Measurements from ENCODE around the gene SPATA24.

SPATA24 gene

DNA sequence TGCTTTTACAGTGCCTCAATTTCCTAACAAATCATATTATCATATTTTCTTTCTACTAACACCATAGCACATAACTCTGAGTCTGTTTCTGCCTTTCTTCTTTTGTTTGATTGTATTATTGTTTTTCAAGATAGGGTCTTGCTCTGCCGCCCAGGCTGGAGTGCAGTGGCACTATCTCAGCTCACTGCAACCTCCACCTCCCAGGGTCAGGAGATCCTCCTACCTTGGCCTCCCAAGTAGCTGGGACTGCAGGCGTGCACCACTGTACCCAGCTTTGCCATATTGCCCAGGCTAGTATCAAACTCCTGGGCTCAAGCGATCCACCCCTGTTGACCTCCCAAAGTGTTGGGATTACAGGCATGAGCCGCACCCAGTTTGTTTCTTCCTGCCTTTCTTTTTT lies 43.5 kb downstream of the SPATA24 start:
- TF ChIP-seq TAF1 (IDR thresholded peaks at IDR 0.05; ENCODE audit: borderline replicate concordance, insufficient read depth, low read length) (no peak), POLR2AphosphoS5 (IDR thresholded peaks at IDR 0.05; ENCODE audit: low read depth, low read length) (no peak), FOXP2 (optimal IDR thresholded peaks at IDR 0.05; ENCODE audit: borderline replicate concordance, extremely low read depth, extremely low read length, insufficient read depth) (no peak), SIN3A (IDR thresholded peaks at IDR 0.05; ENCODE audit: borderline replicate concordance, insufficient read depth, low read length) (no peak)
- TF ChIP-seq, protein P1, sequence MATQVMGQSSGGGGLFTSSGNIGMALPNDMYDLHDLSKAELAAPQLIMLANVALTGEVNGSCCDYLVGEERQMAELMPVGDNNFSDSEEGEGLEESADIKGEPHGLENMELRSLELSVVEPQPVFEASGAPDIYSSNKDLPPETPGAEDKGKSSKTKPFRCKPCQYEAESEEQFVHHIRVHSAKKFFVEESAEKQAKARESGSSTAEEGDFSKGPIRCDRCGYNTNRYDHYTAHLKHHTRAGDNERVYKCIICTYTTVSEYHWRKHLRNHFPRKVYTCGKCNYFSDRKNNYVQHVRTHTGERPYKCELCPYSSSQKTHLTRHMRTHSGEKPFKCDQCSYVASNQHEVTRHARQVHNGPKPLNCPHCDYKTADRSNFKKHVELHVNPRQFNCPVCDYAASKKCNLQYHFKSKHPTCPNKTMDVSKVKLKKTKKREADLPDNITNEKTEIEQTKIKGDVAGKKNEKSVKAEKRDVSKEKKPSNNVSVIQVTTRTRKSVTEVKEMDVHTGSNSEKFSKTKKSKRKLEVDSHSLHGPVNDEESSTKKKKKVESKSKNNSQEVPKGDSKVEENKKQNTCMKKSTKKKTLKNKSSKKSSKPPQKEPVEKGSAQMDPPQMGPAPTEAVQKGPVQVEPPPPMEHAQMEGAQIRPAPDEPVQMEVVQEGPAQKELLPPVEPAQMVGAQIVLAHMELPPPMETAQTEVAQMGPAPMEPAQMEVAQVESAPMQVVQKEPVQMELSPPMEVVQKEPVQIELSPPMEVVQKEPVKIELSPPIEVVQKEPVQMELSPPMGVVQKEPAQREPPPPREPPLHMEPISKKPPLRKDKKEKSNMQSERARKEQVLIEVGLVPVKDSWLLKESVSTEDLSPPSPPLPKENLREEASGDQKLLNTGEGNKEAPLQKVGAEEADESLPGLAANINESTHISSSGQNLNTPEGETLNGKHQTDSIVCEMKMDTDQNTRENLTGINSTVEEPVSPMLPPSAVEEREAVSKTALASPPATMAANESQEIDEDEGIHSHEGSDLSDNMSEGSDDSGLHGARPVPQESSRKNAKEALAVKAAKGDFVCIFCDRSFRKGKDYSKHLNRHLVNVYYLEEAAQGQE (IDR thresholded peaks at IDR 0.05; ENCODE audit: insufficient read depth in 1 of 2, low read depth in 2 of 2, low read length in 2 of 2): no peak

- TF ChIP-seq SIN3A (IDR thresholded peaks at IDR 0.05; ENCODE audit: borderline replicate concordance, insufficient read depth, low read length) (no peak), POLR2AphosphoS5 (IDR thresholded peaks at IDR 0.05; ENCODE audit: low read depth, low read length) (no peak), FOXP2 (optimal IDR thresholded peaks at IDR 0.05; ENCODE audit: borderline replicate concordance, extremely low read depth, extremely low read length, insufficient read depth) (no peak), TAF1 (IDR thresholded peaks at IDR 0.05; ENCODE audit: borderline replicate concordance, insufficient read depth, low read length) (no peak)
- TF ChIP-seq, protein P1 (IDR thresholded peaks at IDR 0.05; ENCODE audit: insufficient read depth in 1 of 2, low read depth in 2 of 2, low read length in 2 of 2): no peak
These were observed 45.8 kb downstream of the SPATA24 start for GRCh38 chr5:139358064-139358463.

GRCh38 chr5:139354186-139354585 lies 49.7 kb downstream of the SPATA24 start:
- no peak for TF ChIP-seq TAF1 (IDR thresholded peaks at IDR 0.05; ENCODE audit: borderline replicate concordance, insufficient read depth, low read length)
- TF ChIP-seq, protein P1 (IDR thresholded peaks at IDR 0.05; ENCODE audit: insufficient read depth in 1 of 2, low read depth in 2 of 2, low read length in 2 of 2): no peak
- no peak for TF ChIP-seq SIN3A (IDR thresholded peaks at IDR 0.05; ENCODE audit: borderline replicate concordance, insufficient read depth, low read length)
- TF ChIP-seq POLR2AphosphoS5 (IDR thresholded peaks at IDR 0.05; ENCODE audit: low read depth, low read length): no peak
- TF ChIP-seq FOXP2 (optimal IDR thresholded peaks at IDR 0.05; ENCODE audit: borderline replicate concordance, extremely low read depth, extremely low read length, insufficient read depth): no peak
